HG03342 (cell line): ENCODE data around the gene EPHB1.

Experiments used
- ATAC-seq: cut with Tn5 transposase; IDR thresholded peaks from one replicate; pipeline ENCODE4 v1.9.1; 2021; ENCODE audit warnings: mild to moderate bottlenecking, moderate library complexity; ENCODE audit not compliant: unreplicated experiment

EPHB1 gene

DNA sequence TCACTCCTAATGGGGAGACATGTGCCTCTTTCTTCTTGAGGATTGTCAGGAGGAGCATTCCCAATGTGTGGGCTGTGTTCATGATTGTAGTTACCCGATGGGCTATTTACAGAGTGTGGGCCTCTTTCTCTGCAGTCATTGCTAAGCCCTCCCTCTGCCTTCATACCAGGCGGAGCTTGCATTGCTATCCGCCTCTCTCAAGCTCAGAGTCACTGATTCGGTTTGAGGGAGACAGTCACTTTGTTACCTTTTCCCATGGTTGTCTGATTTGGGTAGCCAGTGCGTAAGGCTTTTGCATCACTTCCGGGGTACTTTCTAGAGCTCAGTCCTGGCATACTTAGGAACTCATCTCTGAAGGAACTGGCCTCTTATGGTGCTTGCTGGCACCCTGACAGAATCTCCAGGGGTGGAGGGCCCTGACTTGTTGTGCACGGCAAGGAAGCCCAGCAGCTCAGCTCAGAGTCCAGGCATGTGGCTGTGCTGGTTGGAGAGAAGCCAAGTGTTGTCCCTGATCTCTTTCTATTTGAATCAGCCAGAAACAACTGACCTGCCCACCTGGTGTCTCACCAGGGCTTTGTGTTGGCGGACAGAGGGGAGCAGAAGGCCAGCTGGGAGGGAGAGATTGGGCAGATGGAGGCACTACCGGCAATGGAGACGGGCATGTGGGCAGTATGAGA, 79.8 kb downstream of the EPHB1 start:
- ATAC-seq: no peak

DNA sequence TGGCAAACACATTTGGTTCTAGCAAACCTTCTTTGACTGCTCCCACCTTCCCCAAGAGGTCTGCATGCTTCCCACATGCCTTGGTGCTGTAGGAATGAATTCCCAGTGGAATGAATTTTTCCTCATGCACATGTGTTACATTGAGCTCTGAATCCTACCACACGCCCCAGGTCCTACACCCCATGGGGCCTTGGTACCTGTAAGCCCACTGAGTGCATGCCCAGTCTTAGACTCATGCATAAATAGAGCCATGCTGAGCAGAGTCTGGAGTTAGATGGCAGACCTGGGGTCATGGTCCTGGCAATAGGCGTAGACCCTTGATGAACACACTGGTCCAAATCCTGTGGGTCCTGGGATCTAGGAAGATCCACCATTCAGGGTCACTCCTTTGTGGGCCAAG, 81.8 kb downstream of the EPHB1 start:
- no peak for ATAC-seq

DNA sequence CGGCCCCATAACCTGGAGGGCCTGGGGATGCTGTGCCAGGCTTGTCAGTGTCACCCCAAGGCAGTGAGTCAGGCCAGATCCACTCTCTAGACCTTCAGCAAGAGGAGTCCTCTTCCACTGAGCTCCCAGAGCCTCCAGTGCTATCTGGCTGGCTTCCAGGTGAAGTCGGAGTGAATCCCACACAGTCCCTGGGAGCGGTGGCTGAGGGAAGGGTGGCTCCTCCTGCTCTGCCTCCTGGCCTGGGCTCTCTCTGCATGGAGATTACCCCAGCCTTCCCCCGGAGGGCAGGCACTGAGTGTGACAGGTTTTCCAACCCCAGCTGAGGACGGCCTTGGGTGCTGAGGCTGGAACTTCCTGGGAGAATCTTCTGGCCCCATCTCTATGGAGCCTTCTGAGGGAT, 82.7 kb downstream of the EPHB1 start:
- ATAC-seq: no peak

DNA sequence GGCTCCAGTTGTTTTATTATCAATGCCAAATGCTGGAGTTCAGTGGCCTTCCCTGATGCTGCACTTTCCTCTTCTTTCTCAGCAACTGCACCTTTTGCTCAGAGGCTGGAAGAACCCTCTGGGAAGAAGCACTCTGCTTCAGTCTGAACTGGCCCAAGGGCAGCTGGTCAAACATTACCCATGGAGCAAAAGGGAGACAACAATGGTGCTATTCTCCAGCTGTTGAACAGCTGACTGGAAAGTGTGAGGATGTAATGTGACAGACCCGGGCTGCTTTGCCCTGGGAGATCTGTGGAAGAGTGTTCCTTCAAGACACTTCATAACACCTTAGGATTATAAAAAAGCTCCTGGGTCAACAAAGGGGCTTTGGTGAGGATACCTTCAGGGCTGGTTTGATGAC, 84.9 kb downstream of the EPHB1 start:
- ATAC-seq: no peak

DNA sequence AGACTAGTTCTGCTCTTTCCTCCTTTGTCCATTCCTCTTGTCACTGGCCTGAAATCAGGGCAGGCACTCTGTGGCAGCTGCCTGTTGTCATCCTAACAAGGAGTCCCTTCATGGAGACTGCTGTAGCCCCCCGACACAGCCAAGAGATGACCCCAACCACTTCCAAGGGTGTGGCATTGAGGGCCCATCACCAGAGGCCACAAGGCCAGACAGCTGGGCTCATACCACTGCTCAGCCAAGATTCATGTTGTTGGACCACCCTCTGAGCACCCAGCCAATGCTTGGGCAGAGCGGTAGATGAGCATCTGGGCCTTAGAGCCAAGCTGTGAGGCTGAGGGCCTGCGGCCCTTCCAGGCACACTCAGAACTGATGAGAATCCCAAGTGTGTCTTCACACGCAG, 85.4 kb downstream of the EPHB1 start:
- no peak for ATAC-seq

DNA sequence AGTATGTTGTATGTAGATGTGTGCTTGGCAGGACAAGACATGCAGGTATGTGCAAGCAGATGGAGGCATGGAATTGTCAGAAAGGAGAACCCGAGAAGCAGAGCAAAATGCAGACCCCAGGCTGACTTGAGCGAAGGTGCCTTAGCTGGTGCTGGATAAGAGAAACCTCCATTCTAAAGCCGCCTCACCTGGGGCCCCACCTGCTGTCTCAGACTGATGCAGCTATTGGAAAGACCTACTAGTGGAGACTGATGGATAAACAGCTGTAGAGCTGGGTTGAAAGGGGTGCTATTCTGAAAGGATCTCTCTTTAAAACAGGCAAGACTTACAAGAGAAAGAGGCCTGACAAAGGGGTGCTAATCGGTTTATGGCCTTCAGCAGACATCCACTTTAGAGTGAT, 86.2 kb downstream of the EPHB1 start:
- no peak for ATAC-seq

DNA sequence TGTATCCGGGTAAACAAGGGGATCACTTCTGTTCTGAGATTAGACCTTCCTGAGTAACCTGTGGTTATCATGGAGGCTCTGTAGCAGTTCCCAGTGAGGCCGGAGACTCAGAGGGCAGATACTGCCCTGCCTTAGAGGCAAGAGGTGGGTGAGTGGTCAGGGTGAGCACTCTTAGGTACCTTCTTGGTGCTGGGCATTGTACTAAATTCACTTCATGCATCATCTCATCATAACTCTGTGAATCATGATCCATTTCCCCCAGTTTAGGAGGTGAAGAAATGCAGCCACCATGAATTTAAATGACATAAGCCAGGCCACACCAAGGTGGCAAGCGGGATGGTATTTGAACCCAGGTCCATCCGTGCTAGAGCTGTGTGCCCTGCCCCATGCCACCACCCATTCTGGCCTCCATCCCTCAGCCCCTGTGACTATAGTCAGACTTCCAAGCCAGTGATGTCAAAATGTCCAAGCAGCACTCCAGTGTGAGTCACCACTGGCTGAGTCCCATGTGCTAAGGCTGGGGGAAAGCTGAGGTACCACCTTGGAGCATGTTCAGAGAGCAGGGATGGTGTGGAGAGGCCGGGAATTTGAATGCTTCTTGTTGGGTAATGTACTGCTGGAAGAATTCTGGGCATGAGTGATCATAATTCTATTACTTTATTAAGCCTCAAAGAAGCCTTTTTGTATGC, 88.8 kb downstream of the EPHB1 start:
- no peak for ATAC-seq

DNA sequence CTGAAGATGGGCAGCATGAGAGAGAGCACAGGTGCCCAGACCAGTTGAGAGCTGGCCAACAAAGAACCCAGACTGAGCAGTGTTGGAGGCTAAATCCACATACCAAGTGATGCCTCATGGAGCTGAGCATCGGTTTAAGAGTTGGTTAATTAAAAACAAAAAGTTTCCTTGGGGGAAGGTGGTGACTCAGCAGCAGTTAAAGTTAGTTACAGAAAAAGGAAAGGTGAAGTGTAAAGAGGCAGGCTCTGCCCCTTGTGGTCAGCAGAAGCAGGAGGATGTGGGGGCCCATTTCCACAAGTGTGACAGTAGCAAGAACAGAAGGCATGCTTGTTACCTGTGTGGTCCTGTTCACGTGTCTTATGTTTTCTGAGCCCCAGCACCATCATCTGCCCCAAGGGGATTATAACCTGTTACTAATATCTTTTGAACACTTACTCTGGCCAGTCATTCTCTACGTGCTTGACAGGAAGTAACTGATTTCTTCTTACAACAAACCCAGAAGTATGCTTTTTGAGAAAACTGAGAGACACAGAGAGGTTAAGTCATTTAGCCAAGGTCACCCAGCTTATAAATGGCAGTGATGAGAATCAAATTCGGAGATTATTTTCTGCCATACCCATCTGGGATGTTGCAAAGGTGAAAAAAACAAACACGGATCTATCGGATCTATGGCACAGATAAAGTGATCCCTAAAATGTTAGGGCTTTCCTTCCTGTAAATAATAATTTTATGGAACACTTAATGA, 91.0 kb downstream of the EPHB1 start:
- peak; percentile 90 for ATAC-seq

DNA sequence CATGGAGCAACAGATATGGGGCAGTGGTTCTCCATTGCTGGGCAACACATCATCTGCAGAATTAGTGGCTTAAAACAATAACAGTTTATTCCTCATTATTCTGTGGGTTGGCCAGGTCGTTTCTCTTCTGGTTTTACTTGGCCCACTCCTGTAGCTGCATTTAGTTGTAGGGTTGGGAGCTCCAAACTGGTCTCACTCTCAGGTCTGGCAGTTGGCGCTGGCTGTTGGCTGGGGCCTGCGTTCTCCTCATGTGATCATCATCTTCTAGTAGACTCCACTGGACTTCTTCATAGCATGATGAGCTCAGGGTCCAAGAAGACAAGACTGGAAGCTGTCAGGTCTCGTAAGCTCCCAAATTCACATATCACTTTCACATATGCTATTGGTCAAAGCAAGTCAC, 91.9 kb downstream of the EPHB1 start:
- no peak for ATAC-seq

DNA sequence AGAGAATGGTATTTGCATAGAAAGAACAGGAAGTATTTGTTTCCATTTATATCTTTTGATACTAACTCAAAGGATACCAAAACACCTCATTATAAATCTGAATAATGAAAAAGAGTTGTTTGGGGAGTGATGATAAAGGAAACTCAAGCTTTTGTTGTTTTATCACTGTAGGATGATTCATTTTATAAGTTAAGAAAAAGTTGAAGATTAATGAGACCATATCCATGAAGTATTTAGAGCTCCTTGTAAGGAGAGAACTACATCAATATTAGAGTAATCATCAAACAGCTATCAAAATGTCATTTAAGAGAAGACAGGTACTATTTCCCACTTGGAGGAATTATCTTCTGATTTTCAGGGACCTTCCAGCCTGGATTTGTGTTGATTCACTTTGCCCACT, 92.5 kb downstream of the EPHB1 start:
- no peak for ATAC-seq

DNA sequence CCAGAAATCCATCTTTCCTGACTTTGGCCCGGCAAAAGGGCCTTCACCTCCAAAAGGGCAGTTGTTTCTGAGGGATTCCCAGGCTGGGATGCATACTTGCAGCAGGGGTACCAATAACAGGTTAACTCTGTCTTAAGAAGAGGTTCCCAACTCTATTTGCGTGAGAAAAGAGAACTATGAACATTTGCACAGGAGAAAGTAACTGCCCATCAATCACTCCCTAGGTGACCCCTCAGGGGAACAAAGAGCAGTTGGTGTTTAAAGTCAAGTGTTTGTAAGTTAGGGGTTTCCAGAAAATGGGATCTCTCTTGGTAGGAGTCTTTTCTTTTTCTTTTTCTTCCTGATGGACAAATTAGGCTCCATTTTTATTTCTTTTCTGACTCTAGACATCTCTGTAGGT, 97.3 kb downstream of the EPHB1 start:
- no peak for ATAC-seq

DNA sequence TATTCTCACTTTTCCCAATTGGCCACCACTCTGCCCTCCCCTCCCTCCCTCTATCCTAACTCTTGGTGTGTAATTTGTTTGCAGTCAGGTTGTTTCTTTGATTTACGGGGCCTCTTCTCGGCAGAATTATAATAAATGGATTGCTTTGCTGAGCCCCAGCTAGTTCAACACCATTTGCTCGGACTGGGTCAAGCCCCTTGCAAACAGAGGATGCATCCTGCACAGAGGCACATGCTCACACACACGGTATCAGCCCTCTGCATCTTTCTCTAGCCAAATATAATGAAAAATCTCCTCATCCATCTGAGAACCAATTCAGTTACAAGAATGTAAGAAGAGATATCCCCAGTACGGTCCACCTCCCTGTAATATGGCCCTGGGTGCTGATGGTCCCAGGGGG, 97.7 kb downstream of the EPHB1 start:
- ATAC-seq: no peak

DNA sequence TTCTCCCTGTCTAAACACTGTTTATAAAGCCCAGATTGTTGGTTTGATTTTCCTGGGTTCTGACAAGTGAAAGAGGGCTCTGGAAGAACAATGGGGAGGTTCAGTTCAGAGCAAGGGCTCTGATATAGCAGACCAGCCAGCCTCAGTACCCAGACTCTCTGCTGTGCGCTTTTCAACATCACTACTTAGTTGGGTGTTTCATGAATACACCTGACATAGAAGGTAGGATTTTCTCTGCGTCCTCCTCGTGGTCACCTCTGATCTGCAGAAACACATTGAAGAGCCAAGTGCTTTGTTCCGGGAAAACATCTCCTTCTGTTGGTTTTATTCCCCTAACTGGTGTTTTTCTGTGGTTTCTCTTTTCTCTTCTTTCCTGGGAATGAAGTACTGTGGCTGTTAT, 99.5 kb downstream of the EPHB1 start:
- no peak for ATAC-seq

DNA sequence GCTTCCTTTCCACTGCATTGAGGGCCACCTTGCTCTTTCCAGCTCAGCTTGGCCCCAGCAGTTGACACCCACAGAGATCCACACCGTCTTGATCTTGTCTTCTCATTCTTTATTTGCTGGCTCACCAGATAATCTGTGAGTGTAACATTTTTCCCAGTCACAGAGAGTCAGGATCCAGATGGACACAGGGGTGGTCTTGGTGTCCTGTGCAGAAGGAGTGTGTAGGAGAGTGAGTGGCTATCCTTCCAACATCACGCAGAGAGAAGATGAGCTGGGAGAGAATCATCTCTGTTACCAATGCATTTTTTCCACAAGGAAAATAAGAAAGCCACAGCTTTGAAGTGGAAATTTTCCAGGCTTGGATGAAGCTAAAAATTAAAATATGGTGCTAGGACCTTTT, 100.1 kb downstream of the EPHB1 start:
- no peak for ATAC-seq

DNA sequence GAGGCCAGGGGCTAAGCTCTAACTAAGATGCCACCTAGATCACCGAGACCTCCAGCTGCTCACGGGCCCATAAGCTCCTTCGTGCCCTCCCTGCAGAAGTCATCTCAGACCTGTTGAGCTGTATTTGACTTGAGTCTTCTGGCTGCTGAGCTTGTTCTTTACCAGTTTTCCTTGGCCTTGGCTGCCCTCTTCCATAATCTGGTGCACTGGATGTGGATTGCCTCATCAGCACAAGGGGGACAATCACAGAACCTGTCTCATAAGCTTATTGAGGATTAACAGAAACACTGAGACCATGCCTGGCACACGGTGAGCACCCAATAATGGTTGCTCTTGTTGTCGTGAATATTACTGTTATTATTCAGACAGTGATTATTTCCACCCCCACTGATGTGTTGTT, 101.1 kb downstream of the EPHB1 start:
- ATAC-seq: no peak

DNA sequence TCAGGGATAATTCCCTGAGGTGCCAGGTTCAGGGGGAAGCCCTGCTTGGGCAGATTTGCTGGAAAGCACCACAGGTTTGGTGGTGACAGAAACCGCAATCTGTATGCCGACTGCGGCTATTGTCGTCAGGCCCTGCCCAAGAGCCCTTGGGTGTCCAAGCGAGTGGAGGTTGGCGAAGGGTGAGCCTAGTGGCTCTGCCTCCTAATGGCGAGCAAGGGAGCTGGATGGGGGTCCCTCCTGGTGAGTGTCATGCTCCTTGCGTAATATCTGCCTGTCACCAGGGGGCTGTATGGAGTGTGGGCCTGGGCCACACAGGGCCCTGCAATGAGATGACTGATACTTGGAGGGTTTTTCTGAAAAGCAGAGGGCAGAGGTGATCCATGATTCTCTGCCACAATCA, 101.6 kb downstream of the EPHB1 start:
- ATAC-seq: no peak

DNA sequence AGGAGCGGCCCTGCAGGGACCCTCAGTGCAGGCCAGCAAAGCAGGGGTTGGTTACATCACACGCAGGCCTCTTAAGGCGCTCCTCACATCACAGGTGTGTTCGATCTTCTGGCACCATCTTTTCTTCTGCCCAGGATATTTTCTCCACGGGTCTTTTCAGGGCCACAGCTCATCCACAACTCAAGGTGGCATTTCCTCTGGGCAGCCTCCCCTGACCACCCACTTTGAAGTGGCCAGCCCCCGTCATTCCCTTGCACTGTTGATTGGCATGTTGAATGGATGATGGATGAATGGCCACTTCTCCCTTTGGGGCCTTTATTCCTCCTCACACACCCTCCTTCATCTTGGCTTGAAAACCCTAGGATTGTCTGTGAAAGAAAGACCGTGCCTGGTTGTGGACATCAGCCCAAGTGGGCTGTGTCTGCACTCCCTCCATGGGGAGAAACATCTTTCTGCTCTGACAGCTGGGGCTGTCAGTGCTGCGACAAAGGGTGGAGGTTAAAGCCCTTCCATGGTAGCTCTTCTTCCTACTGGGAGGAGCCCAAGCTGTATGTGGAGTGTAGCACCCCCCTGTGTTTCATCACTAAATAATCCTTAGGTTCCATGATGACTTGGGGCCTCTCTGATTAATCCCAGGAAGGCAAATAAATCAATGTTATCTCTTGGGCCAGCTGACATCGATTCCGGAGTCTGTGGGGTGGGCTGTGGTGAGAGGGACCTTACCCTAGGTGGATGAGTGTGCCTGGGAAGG, 102.5 kb downstream of the EPHB1 start:
- no peak for ATAC-seq

DNA sequence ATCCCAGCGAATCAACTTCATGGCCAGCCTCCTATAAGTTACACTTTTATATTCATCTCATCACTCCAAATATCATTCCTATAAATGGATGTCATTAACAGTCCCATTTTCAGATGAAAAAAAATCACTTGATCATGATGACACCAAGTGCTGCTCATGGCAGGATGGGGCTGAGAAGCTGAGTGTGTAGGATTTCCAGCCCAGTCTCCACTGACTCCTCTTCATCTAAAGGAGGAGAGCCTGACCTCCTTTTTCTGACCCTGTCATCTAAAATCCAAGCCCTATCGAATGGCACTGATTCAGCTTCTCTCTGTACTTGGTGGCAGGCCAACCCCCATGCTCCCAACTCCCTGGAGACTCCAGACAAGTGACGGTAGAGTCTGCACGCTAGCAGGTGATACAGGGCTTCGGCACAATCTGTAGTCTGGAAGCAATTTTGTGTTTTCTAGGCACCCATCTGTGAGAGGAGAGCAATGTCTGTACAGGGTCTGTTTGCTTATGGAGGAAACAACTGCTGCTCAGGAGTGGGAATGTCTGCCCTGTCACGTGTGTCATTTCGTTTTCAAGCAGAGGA, 103.2 kb downstream of the EPHB1 start:
- ATAC-seq: no peak

DNA sequence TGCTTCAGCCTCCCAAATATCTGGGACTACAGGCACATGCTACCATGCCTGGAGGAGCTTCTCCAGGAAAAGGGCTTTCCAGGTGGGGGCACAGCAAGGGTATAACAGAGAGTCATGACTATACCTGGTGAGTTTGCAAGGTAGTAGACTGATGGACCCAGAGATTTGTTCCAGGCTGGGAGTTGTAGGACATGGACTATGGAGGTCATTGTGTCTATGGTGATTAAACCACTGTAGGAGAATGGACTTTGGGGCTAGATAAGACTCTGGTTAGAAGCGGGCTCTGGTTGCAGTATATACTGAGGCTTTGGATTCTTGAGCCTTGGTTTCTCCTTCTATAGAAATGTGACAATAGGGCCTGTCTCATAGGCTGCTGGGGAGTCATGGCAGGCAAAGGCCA, 104.7 kb downstream of the EPHB1 start:
- no peak for ATAC-seq

DNA sequence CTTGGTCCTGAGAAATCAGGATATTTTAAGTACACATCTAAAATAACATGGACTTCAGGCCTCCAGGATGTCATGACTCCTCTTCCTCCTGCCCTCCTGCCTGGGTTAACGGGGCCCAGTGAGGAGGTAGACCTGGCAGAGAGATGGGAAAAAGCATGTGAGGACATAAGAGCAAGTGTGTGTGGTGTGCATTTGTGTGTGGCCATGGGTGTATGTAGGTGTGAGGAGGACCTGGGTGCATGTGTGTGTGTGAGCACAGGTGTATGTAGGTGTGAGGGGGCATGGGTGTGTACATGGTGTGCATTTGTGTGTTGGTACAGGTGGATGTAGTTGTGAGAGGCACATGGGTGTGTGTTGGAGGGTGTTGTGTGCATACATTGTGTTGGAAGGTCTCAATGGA, 105.4 kb downstream of the EPHB1 start:
- no peak for ATAC-seq

DNA sequence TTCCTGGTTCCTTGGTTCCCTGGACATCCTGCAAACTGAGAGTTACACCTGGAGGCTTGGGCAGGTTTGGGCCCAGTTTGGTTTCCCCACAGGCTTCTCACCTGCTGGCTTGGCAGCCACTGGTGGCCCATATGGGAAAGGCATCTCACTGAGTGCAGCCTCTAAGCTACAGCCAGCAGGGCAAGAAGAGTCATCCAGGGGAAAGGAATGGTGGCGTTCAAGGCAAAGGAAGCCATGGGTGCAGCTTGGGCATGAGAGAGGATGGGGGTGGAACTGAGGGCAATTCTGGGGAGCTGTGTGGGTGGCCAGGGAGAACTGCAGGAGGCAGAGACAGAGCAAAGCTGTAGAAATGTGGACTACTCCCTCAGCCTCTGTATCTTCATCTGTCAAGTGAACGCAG, 106.4 kb downstream of the EPHB1 start:
- ATAC-seq: no peak
